NK-92 (cell line): ENCODE measurements around the gene OR10G2.
"Not testable (repeated sequence)": the region's sequence is repeated elsewhere in the genome, so short reads cannot be mapped to it uniquely, and the experiment has no call there.

Experiments used
- DNase-seq: peaks from one replicate; lab custom pipeline; 2025; ENCODE audit not compliant: unreplicated experiment; lab: John Stamatoyannopoulos, UW

Gene OR10G2, protein sequence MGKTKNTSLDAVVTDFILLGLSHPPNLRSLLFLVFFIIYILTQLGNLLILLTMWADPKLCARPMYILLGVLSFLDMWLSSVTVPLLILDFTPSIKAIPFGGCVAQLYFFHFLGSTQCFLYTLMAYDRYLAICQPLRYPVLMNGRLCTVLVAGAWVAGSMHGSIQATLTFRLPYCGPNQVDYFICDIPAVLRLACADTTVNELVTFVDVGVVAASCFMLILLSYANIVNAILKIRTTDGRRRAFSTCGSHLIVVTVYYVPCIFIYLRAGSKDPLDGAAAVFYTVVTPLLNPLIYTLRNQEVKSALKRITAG

DNA sequence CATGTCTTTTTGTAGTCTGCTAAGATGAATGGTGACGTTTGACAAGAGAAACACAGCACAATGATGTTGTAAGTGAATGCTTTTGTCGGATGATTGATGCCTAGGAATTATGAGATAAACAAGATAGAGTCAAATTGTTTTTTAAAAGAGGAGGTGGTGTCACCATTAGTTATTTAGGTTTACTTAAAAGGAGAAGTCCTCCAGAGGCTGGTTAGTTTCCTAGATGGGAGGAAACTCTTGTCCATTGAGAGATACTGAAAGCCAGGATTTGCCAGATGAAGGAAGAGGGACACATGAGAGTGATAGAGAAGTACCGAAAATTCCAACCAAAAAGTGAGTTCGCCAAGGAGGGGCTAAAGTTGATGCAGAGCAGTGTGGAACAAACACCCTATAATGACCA, at the start of gene OR10G2:
Gene OR10G2, minus strand, starts transcription at position 101 of the 400 bp plus-strand sequence. Its CDS starts 98 bp downstream, at position 3.
- DNase-seq: no peak

DNA sequence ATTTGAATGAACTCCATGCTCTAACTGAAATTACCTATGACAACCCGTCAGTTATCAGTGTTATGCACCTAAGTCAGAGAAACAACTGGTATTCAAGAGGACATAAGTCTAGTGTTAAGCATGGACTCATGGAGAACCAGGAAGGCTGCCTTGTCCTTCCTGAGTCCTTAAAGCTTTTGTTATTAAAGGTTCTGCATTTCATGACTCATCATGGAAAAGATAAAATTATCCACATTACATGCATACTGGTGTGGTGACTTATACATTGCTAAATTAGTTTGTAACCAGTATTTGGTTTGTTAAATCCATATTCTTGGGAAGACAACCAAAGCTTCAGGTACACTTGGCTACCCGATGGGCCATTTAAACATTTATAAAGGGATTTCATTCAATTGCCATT, 45.3 kb upstream of the OR10G2 start:
- no peak for DNase-seq

DNA sequence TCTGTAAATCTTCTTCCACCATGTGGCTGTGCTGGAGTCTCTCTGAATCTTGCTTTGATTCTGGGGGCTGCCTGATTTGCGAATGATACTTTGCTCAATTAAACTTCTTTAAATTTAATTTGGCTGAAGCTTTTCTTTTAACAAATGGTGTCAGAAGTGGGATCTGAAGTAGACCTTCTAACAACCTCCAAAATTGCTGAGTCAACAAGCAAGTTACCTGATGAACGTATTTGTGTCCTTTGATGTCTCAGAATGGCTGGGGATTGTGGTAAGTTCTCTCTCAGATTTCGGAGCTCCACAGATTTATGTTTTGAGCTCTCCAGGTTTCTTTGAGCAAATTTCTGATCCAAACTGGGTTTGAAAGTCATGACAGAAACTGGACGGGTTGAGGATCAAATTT, 40.8 kb upstream of the OR10G2 start:
- no peak for DNase-seq

DNA sequence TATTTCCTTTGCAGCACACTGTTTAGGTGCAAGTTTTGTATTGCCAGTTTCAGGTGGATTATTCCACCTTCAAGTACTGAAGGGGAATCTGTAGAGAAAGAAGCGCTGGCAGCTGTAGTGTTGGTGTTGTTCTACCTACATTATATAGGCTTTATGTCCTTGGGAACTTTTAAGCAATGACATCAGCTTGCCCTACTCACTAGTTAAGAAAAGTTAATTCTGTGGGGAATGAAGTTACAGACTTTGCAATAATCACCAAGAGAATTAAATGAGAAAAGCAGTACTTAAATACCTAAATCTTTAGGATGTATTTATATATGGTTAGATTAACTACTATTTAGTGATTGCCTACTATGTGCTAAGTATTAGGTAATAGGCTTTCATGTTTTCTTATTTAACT, 39.0 kb upstream of the OR10G2 start, which contains the start of gene OR4E1:
Gene OR4E1, minus strand, starts transcription at position 101 of the 400 bp plus-strand sequence. CDS start 2,883 bp downstream, outside the sequence.
- no peak for DNase-seq

DNA sequence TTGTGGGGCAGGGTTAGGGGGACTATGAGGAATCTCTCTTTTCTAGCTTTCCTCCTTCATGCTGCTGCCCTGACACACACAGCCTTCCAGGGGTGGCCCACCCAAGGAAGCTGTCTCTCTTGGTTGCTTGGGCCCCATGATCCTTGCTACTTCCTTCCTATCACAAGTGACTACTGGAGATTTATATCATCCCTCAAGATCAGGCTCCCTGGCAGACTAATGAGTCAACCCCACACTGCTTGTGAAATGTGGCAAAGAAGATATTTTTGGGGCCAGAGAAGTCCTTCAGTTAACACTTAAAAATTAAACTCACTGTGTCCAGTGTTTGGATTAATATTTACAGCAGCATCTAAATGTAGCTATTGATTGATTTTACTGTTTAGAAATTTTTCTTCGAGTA, 37.4 kb upstream of the OR10G2 start:
- DNase-seq: no peak

DNA sequence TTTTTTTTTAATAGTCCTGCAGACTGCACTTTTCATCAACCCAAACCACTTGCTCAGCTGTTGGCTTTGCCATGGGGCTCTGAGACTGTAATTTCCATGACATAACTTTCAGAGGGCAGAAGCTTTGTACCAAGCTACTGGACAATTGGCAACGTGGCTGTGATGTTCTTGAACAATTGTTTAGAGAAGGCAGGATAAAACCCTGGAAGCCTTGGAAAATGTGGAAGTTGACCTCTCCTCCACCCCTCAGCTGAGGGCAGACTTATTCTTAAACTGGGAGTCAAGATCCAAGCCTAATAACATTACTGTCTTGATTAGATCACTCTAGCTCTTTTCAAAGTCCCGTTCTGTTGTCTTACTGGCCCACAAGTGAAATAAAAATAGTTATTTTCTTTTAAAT, 36.6 kb upstream of the OR10G2 start:
- DNase-seq: no peak

DNA sequence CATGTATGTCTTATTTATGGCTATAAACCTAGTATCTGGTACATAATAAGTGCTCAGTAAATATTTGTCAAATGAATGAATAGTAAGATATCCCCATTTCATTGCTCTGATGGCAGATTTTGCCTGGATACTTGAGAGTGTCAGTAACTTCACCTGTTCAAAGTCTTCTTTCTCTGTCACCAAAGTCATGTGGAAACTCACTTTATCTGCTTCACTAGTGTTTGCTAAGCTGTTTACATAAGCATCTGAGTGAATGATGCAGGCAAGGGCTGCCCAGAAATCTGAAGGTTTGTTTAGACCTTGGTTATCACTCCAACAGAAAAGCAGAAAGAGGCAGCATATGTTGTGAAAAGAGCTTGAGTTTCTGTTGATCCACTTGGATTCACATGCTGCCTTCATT, 34.5 kb upstream of the OR10G2 start:
- no peak for DNase-seq

DNA sequence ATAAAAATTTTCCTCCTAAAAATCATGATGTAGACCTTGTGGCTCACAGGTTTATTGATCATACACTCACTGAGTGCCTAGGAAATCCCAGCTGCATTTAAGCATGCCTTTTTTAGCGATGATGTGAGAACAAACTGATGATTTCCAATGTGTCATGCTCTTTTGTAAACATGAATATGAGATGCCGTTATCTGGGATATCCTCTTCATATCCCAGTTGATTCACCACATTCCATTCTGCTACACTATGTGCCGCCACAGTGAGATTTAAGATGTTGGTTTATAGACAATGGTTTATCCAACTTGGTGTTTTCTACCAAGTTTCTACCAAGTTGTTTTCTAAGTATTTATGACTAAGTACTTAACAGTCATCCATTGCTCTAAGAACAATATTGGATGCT, 33.6 kb upstream of the OR10G2 start:
- DNase-seq: no peak

DNA sequence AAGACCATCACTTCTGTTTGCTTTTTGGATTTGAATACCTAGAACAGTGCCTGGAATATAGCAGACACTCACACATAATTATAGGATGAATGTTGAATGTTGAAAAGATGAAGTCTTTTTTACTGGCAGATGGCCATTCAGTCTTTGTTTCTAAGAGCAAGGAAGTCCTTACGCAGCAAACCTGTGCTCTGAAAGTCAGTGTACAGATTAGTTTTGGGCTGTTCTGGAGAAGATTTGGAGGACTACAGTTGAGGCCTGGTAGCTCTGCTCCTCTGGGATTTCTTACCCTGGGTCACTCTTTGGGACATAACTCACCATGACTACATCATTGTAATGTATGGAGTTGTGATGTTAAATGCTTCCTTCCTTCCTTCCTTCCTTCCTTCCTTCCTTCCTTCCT, 22.2 kb upstream of the OR10G2 start:
- no peak for DNase-seq

DNA sequence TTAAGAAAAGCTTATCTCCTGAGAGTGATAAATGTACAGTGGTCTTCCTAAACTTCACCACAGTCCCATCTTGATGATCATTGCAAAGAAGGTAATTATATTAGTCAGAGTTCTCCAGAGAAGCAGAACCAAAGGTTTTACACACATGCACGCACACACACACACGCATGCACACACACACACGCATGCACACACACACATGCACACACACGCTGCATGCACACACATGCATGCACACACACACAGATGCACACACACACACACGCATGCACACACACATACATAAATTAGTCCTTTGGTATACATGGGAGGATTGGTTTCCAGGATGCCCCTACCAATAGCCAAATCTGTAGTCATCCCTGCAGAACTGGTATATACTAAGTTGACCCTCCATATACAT, 19.5 kb upstream of the OR10G2 start:
- DNase-seq: no peak

DNA sequence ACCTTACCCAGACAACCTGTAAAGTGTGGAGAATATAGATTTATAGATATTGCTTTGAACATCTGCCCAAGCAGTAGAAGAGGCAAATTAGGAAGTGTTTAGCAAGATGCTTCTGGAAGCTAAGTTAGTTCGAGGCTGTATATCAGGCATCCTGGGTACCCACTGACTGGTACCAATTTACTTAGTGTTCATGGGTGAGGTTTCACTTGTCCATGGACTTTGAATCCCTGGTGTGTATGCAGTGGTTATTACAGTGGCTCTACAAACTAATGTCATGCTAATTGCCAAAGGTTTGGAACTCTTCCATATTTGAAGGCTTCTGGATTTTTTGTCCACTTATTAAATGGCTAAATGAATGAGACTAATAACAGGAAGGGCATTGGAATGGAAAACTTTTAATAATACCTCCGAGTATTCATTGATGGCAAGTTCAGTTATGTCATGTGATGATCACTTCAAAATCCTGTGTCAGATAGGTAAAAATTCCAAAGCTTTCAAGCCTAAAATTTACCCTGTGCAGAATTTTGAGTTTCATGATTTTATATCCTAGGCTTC, 18.7 kb upstream of the OR10G2 start, which contains the start of gene OR4E2:
Gene OR4E2, plus strand, starts transcription at position 505 of the 555 bp plus-strand sequence. CDS start 11,248 bp downstream, outside the sequence.
- DNase-seq: no peak

DNA sequence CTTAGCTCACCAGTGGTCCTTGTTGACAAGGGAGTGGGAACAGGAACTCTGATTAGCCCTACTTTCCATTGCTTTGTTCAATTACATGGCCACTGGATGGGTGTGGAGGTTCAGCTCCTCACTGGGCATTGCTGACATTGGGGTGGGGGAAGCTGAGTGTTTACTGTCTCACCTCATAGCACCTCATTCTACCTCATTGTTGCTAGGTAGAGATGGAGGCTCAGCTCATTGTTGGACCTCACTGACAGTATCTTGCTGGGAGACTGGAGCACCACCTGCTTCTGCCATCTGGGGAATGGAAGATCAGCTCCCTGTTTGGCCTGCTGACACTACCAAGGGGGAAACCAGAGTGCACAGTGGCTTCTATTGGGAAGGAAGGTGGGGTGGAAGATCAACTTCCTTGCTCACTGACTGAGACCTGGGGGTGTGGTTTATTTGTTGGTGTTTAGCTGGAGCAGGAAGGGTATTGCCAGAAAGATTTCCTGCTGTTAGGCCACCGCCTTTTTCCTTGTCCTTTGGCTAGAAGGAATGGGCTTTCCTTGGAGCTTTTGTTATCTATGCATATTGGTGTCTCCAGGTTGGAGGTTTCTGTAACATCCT, 17.6 kb upstream of the OR10G2 start:
- DNase-seq: no peak

DNA sequence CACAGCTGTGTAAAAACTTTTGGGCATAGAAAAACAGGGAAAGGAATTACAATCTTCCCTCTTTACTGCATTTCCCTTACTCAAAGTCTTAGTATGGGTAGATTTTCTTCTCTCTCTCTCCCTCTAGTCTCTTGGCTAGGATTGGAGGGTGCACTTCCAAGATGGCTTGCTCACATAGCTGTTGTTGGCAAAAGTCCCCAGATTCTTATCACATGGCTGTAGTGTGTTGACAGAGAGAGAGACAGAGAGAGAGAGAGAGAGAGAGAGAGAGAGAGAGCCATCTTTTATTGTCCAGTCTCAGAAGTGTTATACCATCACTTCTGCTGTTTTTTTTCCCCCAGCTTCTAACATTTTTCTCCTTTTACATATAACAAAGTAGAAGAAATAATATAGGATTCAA, 12.6 kb upstream of the OR10G2 start:
- no peak for DNase-seq

DNA sequence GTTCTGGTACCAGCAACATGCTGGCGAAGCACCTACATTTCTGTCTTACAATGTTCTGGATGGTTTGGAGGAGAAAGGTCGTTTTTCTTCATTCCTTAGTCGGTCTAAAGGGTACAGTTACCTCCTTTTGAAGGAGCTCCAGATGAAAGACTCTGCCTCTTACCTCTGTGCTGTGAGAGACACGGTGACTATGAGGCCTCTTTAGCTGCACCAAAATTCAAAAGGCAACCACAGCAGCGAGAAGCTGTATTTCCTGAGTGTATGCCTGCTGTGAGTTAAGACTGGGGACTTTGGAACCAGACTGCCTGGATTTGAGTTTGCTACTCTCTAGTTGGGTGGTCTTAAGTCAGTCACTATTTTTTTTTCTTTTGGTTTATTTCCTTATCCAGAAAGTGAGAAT, 8.7 kb upstream of the OR10G2 start:
- no peak for DNase-seq

DNA sequence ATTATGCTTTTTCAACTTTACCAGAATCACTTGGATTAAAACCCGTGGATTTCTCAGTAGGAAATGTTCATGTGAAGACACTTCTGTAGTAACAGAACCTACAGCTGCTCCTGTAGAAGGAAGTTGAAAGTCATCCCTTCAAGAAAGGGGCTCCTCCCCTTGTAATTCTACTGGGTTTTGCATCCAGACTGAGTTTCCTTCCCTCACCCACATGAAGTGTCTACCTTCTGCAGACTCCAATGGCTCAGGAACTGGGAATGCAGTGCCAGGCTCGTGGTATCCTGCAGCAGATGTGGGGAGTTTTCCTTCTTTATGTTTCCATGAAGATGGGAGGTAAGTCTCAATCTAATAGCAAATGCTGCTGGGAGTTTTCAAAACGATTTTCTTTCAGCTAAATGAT, 7.9 kb upstream of the OR10G2 start:
- DNase-seq: no peak

DNA sequence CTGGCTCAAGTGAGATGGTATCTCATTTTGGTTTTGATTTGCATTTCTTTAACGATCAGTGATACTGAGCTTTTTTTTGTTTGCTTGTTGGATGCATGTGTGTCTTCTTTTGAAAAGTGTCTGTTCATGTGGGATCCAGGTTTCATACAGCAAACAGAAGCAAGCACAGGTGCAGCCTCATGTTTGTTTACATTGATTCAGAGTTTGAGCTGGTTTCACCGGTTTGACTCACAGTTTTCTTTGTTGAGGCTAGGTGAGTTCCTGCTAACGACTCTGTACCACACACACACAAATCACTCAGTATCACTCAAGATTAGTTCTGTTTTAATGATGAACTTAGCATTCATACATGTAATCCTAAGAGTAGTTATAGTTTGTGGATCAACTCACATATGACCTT, 3.7 kb downstream of the OR10G2 start:
- DNase-seq: no peak

DNA sequence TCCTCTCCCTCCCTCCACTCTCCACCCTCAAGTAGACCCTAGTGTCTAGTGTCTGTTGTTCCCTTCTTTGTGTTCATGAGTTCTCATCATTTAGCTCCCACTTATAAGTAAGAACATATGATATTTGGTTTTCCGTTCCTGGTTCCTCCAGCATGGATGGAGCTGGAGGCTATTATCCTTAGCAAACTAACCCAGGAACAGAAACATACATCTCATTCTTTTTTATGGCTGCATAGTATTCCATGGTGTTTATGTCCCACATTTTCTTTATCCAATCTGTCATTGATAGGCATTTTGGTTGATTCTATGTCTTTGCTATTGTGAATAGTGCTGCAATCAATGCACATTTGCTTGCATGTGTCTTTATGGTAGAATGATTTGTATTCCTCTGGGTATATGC, 4.2 kb downstream of the OR10G2 start:
- not testable (repeated sequence) for DNase-seq

DNA sequence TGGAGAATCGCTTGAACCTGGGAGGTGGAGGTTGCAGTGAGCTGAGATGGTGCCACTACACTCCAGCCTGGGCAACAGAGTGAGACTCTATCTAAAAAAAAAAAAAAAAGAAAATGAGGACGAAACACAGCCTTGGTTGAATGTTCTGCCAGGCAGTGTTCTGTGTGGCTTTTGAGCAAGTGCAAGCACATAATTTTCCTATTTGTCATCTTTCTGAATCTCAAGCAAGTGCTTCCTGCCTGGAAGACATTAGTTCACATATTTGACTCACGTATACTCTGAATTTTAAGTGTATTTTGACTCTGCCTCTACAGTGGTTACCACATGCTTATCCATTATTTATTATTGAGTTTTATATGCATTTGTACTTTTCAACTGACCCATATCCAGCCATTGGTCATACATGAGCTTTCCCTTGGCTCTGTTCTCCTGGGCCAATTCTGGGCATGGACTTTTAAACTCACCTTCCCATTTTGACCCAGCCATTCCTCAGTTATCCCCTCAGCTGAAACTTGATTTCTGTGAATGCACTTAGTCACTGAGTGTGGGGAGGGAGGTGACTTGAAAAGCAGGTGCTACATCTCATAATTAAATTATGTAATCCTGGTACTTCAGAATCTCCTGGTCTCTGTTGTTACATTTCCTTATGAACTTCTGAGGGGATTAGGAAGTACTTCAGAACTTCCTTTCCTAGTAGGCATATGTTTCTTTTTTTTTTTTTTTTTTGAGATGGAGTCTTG, 8.1 kb downstream of the OR10G2 start:
- no peak for DNase-seq

DNA sequence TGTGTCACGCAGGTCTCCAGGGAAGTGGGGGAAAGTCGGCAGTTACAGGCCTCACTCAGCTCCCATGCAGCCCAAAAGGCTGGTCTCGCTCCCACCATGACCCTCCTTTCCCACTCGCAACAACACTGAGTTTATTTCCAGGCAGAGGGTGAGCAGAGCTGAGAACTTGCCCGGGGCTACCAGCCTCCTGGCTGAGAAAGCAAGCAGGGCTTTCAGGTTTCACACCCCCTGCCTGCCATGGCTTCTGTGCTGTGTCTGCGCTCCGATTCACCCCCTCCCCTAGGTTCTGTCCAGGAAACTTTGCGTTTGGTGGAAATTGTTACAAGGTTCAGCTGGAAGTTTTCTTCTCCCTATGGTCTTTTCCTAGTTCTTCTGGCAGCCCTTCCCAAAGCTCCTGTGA, 17.1 kb downstream of the OR10G2 start:
- DNase-seq: no peak

DNA sequence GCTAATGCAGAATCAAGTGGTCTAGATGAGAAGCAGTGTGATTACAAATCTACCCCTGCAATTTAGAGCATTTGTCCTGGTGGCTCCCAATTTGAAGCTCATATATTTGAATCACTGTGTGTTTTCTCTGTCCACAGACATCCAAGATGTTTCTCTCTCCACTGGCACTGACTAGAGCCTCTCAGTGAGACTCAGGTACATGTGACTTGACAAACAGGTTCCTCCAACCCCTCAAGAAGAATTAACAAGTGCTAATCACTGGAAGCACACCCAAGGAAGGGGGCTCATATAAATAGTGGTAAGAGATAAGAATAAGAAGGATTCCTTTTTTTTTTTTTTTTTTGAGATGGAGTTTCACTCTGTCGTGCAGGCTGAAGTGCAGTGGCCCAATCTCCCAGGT, 20.5 kb downstream of the OR10G2 start:
- no peak for DNase-seq

DNA sequence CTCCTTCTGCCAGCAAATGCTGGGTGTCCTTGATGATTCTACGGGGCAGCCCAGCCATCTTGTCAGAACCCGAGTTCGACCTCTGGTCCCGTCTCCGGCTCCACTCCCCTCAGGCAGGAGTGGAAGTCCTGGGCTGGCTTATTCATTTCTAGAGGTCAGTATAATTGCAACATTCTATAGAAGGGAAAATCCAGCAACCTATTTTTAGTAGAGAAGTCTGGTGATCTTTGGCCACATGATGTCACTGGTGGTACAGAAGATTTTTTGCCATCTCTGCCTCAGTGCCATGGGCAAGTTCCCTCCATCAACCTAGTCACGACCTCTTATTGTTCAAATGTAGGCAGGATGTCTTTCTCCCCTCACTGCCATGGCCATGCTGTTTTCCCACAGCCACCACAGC, 22.4 kb downstream of the OR10G2 start:
- no peak for DNase-seq

DNA sequence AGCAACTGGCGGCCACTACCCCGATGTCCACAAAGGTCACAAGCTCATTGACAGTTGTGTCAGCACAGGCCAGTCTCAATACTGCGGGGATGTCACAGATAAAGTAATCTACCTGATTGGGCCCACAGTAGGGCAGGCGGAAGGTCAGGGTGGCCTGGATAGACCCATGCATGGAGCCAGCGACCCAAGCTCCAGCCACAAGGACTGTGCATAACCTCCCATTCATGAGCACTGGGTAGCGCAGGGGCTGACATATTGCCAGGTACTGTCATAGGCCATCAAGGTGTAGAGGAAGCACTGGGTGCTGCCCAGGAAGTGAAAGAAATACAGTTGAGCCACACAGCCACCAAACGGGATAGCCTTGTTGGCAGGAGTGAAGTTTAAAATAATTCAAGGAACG, 32.6 kb downstream of the OR10G2 start:
- not testable (repeated sequence) for DNase-seq
